SK-N-SH (cell line): ENCODE results near the gene NDC80. TPM values are rescaled to one million over a fixed set of nuclear protein-coding genes. Genes with fewer than 3 reads are reported as not detected.

Source experiments
- CTCF ChIA-PET: fragments of 300-600, 350-600 bp; formaldehyde crosslinking; extraction: SDS; loops from one replicate; lab custom pipeline; 2021; lab: Yijun Ruan, JAX
- POLR2A ChIA-PET: fragments of 350-600 bp; sonication (Branson Sonifier 250); formaldehyde crosslinking; extraction: SDS; loops from one replicate; lab custom pipeline; 2020; ENCODE audit warnings: antibody characterized with exemption, inconsistent platforms; lab: Yijun Ruan, JAX
- DNase-seq: peaks from one replicate; pipeline ENCODE4 v3.0.0; 2012
- H2AFZ ChIP-seq: fragments of 200-600 bp; sonication (generic); 2 replicates; pipeline ENCODE4 v1.8.1; 2016; ENCODE audit warnings: antibody characterized with exemption, mild to moderate bottlenecking, low read depth
- H3F3A ChIP-seq: fragments of 200-600 bp; sonication (generic); replicated peaks from 2 replicates; pipeline ENCODE3; 2016; ENCODE audit warnings: antibody characterized with exemption, mild to moderate bottlenecking; ENCODE audit not compliant: insufficient read depth
- H3K27ac ChIP-seq, 2 experiments: fragments of 200-500 bp in 1 of 2; fragments of 200-600 bp in 1 of 2; sonication (Bioruptor generic) in 1 of 2; sonication (generic), shearing (Covaris generic) in 1 of 2; 2 replicates each; pipeline versions ENCODE4 v1.5.1 to v1.6.1; 2014 to 2016; ENCODE audit warnings: low read depth in 2 of 2, inconsistent platforms in 1 of 2, low read length in 1 of 2, mild to moderate bottlenecking in 1 of 2, mixed read lengths in 1 of 2
- H3K27me3 ChIP-seq: fragments of 200-600 bp; sonication (generic), shearing (Covaris generic); 2 replicates; pipeline ENCODE4 v1.6.1; 2016; ENCODE audit warnings: mixed run types; ENCODE audit not compliant: insufficient read depth
- H3K36me3 ChIP-seq, 2 experiments: fragments of 200-500 bp in 1 of 2; fragments of 200-600 bp in 1 of 2; sonication (Bioruptor generic) in 1 of 2; sonication (generic) in 1 of 2; replicated peaks in 1 of 2; 2 replicates each; pipeline versions ENCODE3 to v1.5.1; 2014 to 2016; ENCODE audit warnings: low read length in 1 of 2, mild to moderate bottlenecking in 1 of 2; ENCODE audit not compliant: insufficient read depth in 2 of 2, control insufficient read depth in 1 of 2
- H3K4me1 ChIP-seq, 2 experiments: fragments of 200-500 bp in 1 of 2; fragments of 200-600 bp in 1 of 2; sonication (Bioruptor generic) in 1 of 2; sonication (generic), shearing (Covaris generic) in 1 of 2; 2 replicates each; pipeline versions ENCODE4 v1.5.1 to v1.6.1; 2014 to 2016; ENCODE audit warnings: low read depth in 1 of 2, low read length in 1 of 2, mixed run types in 1 of 2; ENCODE audit not compliant: insufficient read depth in 2 of 2, control insufficient read depth in 1 of 2
- H3K4me2 ChIP-seq: fragments of 200-600 bp; sonication (generic), shearing (Covaris generic); 2 replicates; pipeline ENCODE4 v1.6.1; 2017; ENCODE audit warnings: mixed run types
- H3K4me3 ChIP-seq, 2 experiments: fragments of 200-500 bp in 1 of 2; fragments of 200-600 bp in 1 of 2; sonication (Bioruptor generic) in 1 of 2; sonication (generic), shearing (Covaris generic) in 1 of 2; 2 replicates each; pipeline versions ENCODE4 v1.5.1 to v1.8.1; 2014 to 2016; ENCODE audit warnings: low read depth in 2 of 2, inconsistent platforms in 1 of 2, low read length in 1 of 2, mild to moderate bottlenecking in 1 of 2, mixed read lengths in 1 of 2, moderate library complexity in 1 of 2
- H3K79me2 ChIP-seq: fragments of 200-600 bp; sonication (generic); 2 replicates; pipeline ENCODE4 v1.8.1; 2017; ENCODE audit warnings: mild to moderate bottlenecking; ENCODE audit not compliant: insufficient read depth
- H3K9ac ChIP-seq: fragments of 200-600 bp; sonication (generic); 2 replicates; pipeline ENCODE4 v1.6.1; 2017; ENCODE audit warnings: mixed run types
- H3K9me2 ChIP-seq: fragments of 200-600 bp; sonication (generic); 2 replicates; pipeline ENCODE4 v1.6.1; 2017; ENCODE audit warnings: mixed run types
- H3K9me3 ChIP-seq: fragments of 200-600 bp; sonication (generic); 2 replicates; pipeline ENCODE4 v1.6.1; 2017; ENCODE audit warnings: mixed run types, mild to moderate bottlenecking, moderate library complexity
- H4K20me1 ChIP-seq: fragments of 200-600 bp; sonication (generic); 2 replicates; pipeline ENCODE4 v1.6.1; 2017; ENCODE audit warnings: mild to moderate bottlenecking, mixed run types; ENCODE audit not compliant: insufficient read depth
- CHD2 ChIP-seq: fragments of 150-350 bp; IDR thresholded peaks from 2 replicates; pipeline ENCODE4 v1.6.1; 2018; ENCODE audit warnings: low read length; ENCODE audit not compliant: partially characterized antibody
- ELF1 ChIP-seq: IDR thresholded peaks from 2 replicates; pipeline ENCODE4 v1.4.0; 2012
- EP300 ChIP-seq, 2 experiments: IDR thresholded peaks; 2 replicates each; pipeline versions ENCODE4 v1.4.0 to v1.6.1; 2012; ENCODE audit warnings: borderline replicate concordance in 1 of 2, low read depth in 1 of 2, low read length in 1 of 2
- EZH2phosphoT487 ChIP-seq: fragments of 200-600 bp; sonication (generic); IDR thresholded peaks from 2 replicates; pipeline ENCODE4 v1.6.1; 2017; ENCODE audit warnings: low read depth, mixed run types, mild to moderate bottlenecking, antibody characterized with exemption, moderate library complexity, borderline replicate concordance
- FOSL2 ChIP-seq: IDR thresholded peaks from 2 replicates; pipeline ENCODE4 v1.4.0; 2012; ENCODE audit warnings: low read depth, mild to moderate bottlenecking, moderate library complexity, borderline replicate concordance
- FOXJ3 ChIP-seq: sonication (generic); formaldehyde crosslinking; IDR thresholded peaks from 2 replicates; pipeline ENCODE4 v1.5.1; 2020; ENCODE audit warnings: mild to moderate bottlenecking, missing genetic modification reagents
- GABPA ChIP-seq: IDR thresholded peaks from 2 replicates; pipeline ENCODE4 v1.4.0; 2012; ENCODE audit warnings: low read depth, mild to moderate bottlenecking
- IRF3 ChIP-seq: fragments of 150-350 bp; IDR thresholded peaks from 2 replicates; pipeline ENCODE4 v1.6.1; 2016; ENCODE audit warnings: mild to moderate bottlenecking, low read depth, low read length
- JUND ChIP-seq: IDR thresholded peaks from 2 replicates; pipeline ENCODE4 v1.4.0; 2012
- MAX ChIP-seq: IDR thresholded peaks from 2 replicates; pipeline ENCODE4 v1.4.0; 2012; ENCODE audit warnings: low read depth
- MEF2A ChIP-seq: IDR thresholded peaks from 2 replicates; pipeline ENCODE4 v1.4.0; 2012; ENCODE audit warnings: low read depth, borderline replicate concordance
- MXI1 ChIP-seq: IDR thresholded peaks from 2 replicates; pipeline ENCODE4 v1.6.1; 2012; ENCODE audit warnings: mild to moderate bottlenecking, low read depth, low read length, improper control_type of control experiment
- NRF1 ChIP-seq: IDR thresholded peaks from 2 replicates; pipeline ENCODE4 v1.6.1; 2012; ENCODE audit warnings: low read depth, mild to moderate bottlenecking, low read length
- RFX5 ChIP-seq: IDR thresholded peaks from 2 replicates; pipeline ENCODE4 v1.6.1; 2012; ENCODE audit warnings: mild to moderate bottlenecking, improper control_type of control experiment, low read length
- TAF1 ChIP-seq: IDR thresholded peaks from 2 replicates; pipeline ENCODE4 v1.6.1; 2012; ENCODE audit warnings: low read depth, mild to moderate bottlenecking, low read length, moderate library complexity, borderline replicate concordance
- TCF12 ChIP-seq: IDR thresholded peaks from 2 replicates; pipeline ENCODE4 v1.4.0; 2012
- TEAD4 ChIP-seq: IDR thresholded peaks from 2 replicates; pipeline ENCODE4 v1.4.0; 2012; ENCODE audit warnings: mild to moderate bottlenecking, borderline replicate concordance; ENCODE audit not compliant: insufficient read depth
- USF1 ChIP-seq: IDR thresholded peaks from 2 replicates; pipeline ENCODE4 v1.4.0; 2012; ENCODE audit warnings: low read depth, borderline replicate concordance
- USF2 ChIP-seq: fragments of 150-350 bp; IDR thresholded peaks from 2 replicates; pipeline ENCODE4 v1.6.1; 2017; ENCODE audit warnings: antibody characterized with exemption, low read length, low read depth, borderline replicate concordance
- WGBS: methylation state at CpG from one replicate; pipeline ENCODE4 v1.1.6; 2017; ENCODE audit warnings: low lambda C conversion rate; 5-methylcytosine and 5-hydroxymethylcytosine counted together
- polyA plus RNA-seq, 3 experiments: library from polyadenylated mRNA; depleted of rRNA; stranded (reverse); fragments of >200 nt; gene quantifications; 2 replicates each; pipeline ENCODE4 v1.2.3, GENCODE V29; 2012

The NDC80 gene
- polyA plus RNA-seq, 1 of the 3 experiments (the other 2 are of a cell fraction): 11.3 TPM

GRCh38 chr18:2557536-2557935, 13.8 kb upstream of the NDC80 start:
- Histone ChIP-seq H3K9me3 (no peaks in the 10 kb centered on the region), H3K4me3 (no peak overlapping the region), H4K20me1 (no peaks in the 10 kb centered on the region), H3K4me1 (no peaks in the 10 kb centered on the region), H3K9ac (no peak overlapping the region), H3K27ac (no peak overlapping the region), H3K79me2 (no peaks in the 10 kb centered on the region; the same call in 1 of the 2 replicates), H3F3A (no peaks in the 10 kb centered on the region), H2AFZ (no peak overlapping the region), H3K27me3 (no peaks in the 10 kb centered on the region), H3K4me2 (no peak overlapping the region), H3K36me3 (peaks cover 8 to 17% of the 10 kb centered on the region in 2 experiments), H3K9me2 (no peaks in the 10 kb centered on the region; the same call in 1 of the 2 replicates)
- POLR2A ChIA-PET: no interaction called here
- CTCF ChIA-PET: interaction anchor here (1.4 to 3.8 kb wide), 2 partner anchors 9 to 15 kb away, joined by 6 to 24 read pairs; no protein-coding TSS in a partner anchor
- 93% methylated on average over 1 of the region's 1 CpG for WGBS
- TF ChIP-seq FOSL2 (no peak), GABPA (no peak), CHD2 (no peak), MEF2A (no peak), MXI1 (no peak), USF1 (no peak), TAF1 (no peak), EP300 (IDR thresholded peaks at IDR 0.05; ENCODE audit: borderline replicate concordance in 1 of 2, low read depth in 1 of 2, low read length in 1 of 2) (no peak), USF2 (no peak), IRF3 (no peak), RFX5 (no peak), TCF12 (no peak), ELF1 (no peak), TEAD4 (no peak), MAX (no peak), EZH2phosphoT487 (no peak), FOXJ3 (CRISPR knock-in tag) (no peak), JUND (no peak), NRF1 (no peak)
- DNase-seq: no peak
